ENCODE measurements around the gene SPAST. TPM values are rescaled to one million over a fixed set of nuclear protein-coding genes. Genes with fewer than 3 reads are reported as not detected.
"Not testable (repeated sequence)": the region's sequence is repeated elsewhere in the genome, so short reads cannot be mapped to it uniquely, and the experiment has no call there.

Gene SPAST
- total RNA-seq, 1 experiment from 2014 or later: 37.8 TPM

DNA sequence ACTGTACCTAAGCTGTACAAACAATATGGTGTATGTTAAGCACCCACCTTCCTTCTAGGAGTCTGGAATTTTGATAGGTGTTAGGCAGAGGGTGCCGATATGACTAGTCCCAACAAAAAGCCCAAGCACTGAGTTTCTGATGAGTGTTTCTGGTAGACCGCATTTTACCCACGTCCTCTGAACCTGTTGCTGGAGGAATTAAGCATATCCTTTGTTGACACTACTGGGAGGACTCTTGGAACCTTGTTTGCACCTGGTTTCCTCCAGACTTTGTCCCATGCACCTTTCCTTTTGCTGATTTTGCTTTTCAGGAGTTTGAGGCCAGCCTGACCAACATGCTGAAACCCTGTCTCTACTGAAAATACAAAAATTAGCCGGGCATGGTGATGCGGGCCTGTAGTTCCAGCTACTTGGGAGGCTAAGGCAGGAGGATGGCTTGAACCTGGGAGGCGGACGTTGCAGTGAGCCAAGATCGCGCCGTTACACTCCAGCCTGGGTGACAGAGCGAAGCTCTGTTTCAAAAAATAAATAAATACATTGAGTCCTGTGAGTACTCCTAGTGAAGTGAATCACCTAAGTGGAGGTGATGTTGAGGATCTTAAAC lies 11.4 kb upstream of the SPAST start:
- no peak for TF ChIP-seq SIN3A (IDR thresholded peaks at IDR 0.05; ENCODE audit: borderline replicate concordance, insufficient read depth, low read depth, low read length)
- no peak for TF ChIP-seq POLR2AphosphoS5 (IDR thresholded peaks at IDR 0.05; ENCODE audit: low read depth, low read length)
- TF ChIP-seq, protein P1, sequence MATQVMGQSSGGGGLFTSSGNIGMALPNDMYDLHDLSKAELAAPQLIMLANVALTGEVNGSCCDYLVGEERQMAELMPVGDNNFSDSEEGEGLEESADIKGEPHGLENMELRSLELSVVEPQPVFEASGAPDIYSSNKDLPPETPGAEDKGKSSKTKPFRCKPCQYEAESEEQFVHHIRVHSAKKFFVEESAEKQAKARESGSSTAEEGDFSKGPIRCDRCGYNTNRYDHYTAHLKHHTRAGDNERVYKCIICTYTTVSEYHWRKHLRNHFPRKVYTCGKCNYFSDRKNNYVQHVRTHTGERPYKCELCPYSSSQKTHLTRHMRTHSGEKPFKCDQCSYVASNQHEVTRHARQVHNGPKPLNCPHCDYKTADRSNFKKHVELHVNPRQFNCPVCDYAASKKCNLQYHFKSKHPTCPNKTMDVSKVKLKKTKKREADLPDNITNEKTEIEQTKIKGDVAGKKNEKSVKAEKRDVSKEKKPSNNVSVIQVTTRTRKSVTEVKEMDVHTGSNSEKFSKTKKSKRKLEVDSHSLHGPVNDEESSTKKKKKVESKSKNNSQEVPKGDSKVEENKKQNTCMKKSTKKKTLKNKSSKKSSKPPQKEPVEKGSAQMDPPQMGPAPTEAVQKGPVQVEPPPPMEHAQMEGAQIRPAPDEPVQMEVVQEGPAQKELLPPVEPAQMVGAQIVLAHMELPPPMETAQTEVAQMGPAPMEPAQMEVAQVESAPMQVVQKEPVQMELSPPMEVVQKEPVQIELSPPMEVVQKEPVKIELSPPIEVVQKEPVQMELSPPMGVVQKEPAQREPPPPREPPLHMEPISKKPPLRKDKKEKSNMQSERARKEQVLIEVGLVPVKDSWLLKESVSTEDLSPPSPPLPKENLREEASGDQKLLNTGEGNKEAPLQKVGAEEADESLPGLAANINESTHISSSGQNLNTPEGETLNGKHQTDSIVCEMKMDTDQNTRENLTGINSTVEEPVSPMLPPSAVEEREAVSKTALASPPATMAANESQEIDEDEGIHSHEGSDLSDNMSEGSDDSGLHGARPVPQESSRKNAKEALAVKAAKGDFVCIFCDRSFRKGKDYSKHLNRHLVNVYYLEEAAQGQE (IDR thresholded peaks at IDR 0.05; ENCODE audit: insufficient read depth in 1 of 2, low read depth in 2 of 2, low read length in 1 of 2): no peak
- TF ChIP-seq, protein P2, sequence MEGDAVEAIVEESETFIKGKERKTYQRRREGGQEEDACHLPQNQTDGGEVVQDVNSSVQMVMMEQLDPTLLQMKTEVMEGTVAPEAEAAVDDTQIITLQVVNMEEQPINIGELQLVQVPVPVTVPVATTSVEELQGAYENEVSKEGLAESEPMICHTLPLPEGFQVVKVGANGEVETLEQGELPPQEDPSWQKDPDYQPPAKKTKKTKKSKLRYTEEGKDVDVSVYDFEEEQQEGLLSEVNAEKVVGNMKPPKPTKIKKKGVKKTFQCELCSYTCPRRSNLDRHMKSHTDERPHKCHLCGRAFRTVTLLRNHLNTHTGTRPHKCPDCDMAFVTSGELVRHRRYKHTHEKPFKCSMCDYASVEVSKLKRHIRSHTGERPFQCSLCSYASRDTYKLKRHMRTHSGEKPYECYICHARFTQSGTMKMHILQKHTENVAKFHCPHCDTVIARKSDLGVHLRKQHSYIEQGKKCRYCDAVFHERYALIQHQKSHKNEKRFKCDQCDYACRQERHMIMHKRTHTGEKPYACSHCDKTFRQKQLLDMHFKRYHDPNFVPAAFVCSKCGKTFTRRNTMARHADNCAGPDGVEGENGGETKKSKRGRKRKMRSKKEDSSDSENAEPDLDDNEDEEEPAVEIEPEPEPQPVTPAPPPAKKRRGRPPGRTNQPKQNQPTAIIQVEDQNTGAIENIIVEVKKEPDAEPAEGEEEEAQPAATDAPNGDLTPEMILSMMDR (IDR thresholded peaks at IDR 0.05): no peak
- TF ChIP-seq TCF7L2 (IDR thresholded peaks at IDR 0.05; ENCODE audit: low read depth, low read length): no peak
- intact Hi-C loops (cut with micrococcal nuclease; ENCODE audit: unreplicated experiment): no loop called here
- Histone ChIP-seq H3K36me3 (ENCODE audit: control insufficient read depth, insufficient read depth, low read length) (no peaks in the 10 kb centered on the region), H3K9me3 (ENCODE audit: control insufficient read depth, insufficient read depth, low read depth, low read length) (no peaks in the 10 kb centered on the region), H3K4me3 (ENCODE audit: low read depth in 2 of 2, low read length in 2 of 2) (no peak overlapping the region), H3K4me1 (ENCODE audit: control insufficient read depth, insufficient read depth, low read length) (no peaks in the 10 kb centered on the region), H3K27me3 (ENCODE audit: control insufficient read depth, insufficient read depth, low read length) (no peaks in the 10 kb centered on the region), H3K27ac (ENCODE audit: low read length) (no peak overlapping the region)
- no TSS peak for BruUV-seq (replicated peaks)
- 0 out of 2 replicates have a peak, but pooled peaks have one; percentile 48 for ATAC-seq
- in situ Hi-C loops (cut with HindIII; ENCODE audit: low pct_unique_long_range_greater_than_20kb, low sequenced_read_pairs): no loop called here
- ChIA-PET CTCF (interaction anchor here (1.0 kb wide), 1 partner anchor 12 kb away, joined by 3 read pairs; no protein-coding TSS in a partner anchor), POLR2A (no interaction called here)
- DNase-seq (ENCODE audit: low read depth, low spot score): no peak

DNA sequence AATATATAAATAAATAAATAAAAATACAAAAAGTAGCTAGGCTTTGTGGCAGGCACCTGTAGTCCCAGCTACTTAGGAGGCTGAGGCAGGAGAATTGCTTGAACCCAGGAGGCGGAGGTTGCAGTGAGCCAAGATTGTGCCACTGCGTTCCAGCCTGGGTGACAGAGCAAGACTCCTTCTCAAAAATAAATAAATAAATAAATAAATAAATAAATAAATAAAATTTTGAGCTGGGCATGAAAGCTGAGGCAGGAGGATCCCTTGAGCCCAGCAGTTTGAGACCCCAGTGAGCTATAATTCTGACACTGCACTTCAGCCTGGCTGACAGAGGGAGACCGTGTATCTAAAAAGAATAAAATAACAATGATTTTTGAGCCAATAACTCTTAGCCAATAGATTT lies 8.8 kb upstream of the SPAST start:
- in situ Hi-C loops (cut with HindIII; ENCODE audit: low pct_unique_long_range_greater_than_20kb, low sequenced_read_pairs); CTCF ChIA-PET; intact Hi-C loops (cut with micrococcal nuclease; ENCODE audit: unreplicated experiment); H3K4me1 ChIP-seq (ENCODE audit: control insufficient read depth, insufficient read depth, low read length); H3K36me3 ChIP-seq (ENCODE audit: control insufficient read depth, insufficient read depth, low read length); ATAC-seq; H3K27ac ChIP-seq (ENCODE audit: low read length); POLR2A ChIA-PET; BruUV-seq (replicated peaks); H3K9me3 ChIP-seq (ENCODE audit: control insufficient read depth, insufficient read depth, low read depth, low read length); DNase-seq (ENCODE audit: low read depth, low spot score); H3K4me3 ChIP-seq (ENCODE audit: low read depth in 2 of 2, low read length in 2 of 2); H3K27me3 ChIP-seq (ENCODE audit: control insufficient read depth, insufficient read depth, low read length): not testable (repeated sequence)

DNA sequence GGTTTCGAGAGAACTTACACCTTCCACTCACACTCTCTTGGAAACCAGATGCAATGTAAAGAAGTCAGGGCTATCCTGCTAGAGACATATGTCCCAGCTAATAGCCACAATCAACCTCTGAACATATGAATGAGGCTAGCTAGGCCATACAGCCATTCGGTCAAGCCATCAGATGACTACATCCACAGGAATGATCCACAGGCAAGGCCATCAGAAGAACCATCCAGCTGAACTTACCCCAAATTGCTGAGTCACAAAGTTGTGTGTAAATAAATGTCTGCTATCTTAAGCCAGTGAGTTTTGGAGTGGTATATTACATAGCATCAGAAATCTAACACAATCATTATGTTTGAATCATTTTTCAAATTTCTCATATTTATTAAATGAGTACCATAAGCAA lies 5.2 kb upstream of the SPAST start:
- no peaks in the 10 kb centered on the region for H3K9me3 ChIP-seq (ENCODE audit: control insufficient read depth, insufficient read depth, low read depth, low read length)
- in situ Hi-C loops (cut with HindIII; ENCODE audit: low pct_unique_long_range_greater_than_20kb, low sequenced_read_pairs) (no loop called here), intact Hi-C loops (cut with micrococcal nuclease; ENCODE audit: unreplicated experiment) (no loop called here)
- POLR2A ChIA-PET: no interaction called here
- no peaks in the 10 kb centered on the region for H3K27me3 ChIP-seq (ENCODE audit: control insufficient read depth, insufficient read depth, low read length)
- no peak overlapping the region for H3K4me3 ChIP-seq (ENCODE audit: low read depth in 2 of 2, low read length in 2 of 2)
- H3K36me3 ChIP-seq (ENCODE audit: control insufficient read depth, insufficient read depth, low read length): no peaks in the 10 kb centered on the region
- no peaks in the 10 kb centered on the region; the same call in 1 of the 2 replicates for H3K4me1 ChIP-seq (ENCODE audit: control insufficient read depth, insufficient read depth, low read length)
- CTCF ChIA-PET: no interaction called here
- ATAC-seq (no peak), DNase-seq (ENCODE audit: low read depth, low spot score) (no peak)
- H3K27ac ChIP-seq (ENCODE audit: low read length): no peak overlapping the region
- TF ChIP-seq, protein P2 (IDR thresholded peaks at IDR 0.05): no peak
- TF ChIP-seq, protein P1 (IDR thresholded peaks at IDR 0.05; ENCODE audit: insufficient read depth in 1 of 2, low read depth in 2 of 2, low read length in 1 of 2): no peak
- TF ChIP-seq SIN3A (IDR thresholded peaks at IDR 0.05; ENCODE audit: borderline replicate concordance, insufficient read depth, low read depth, low read length) (no peak), POLR2AphosphoS5 (IDR thresholded peaks at IDR 0.05; ENCODE audit: low read depth, low read length) (no peak), TCF7L2 (IDR thresholded peaks at IDR 0.05; ENCODE audit: low read depth, low read length) (no peak)
- no TSS peak for BruUV-seq (replicated peaks)

Measured in Panc1 (cell line).